ENCODE measurements around the gene EFCAB6.

Gene EFCAB6

GRCh38 chr22:43744700-43745410 lies 67.2 kb downstream of the EFCAB6 start:
- no peak for DNase-seq (ENCODE audit: low read depth)

- DNase-seq (ENCODE audit: low read depth), result no peak
These were observed 68.0 kb downstream of the EFCAB6 start for GRCh38 chr22:43743929-43744643.

- no peak for DNase-seq (ENCODE audit: low read depth)
These were observed 69.0 kb downstream of the EFCAB6 start for GRCh38 chr22:43743131-43743530.

GRCh38 chr22:43742154-43742950 lies 69.8 kb downstream of the EFCAB6 start:
- DNase-seq (ENCODE audit: low read depth), result no peak

GRCh38 chr22:43740587-43741270 lies 71.4 kb downstream of the EFCAB6 start:
- no peak for DNase-seq (ENCODE audit: low read depth)

- no peak for DNase-seq (ENCODE audit: low read depth)
These were observed 72.2 kb downstream of the EFCAB6 start for GRCh38 chr22:43739851-43740379.

- no peak for DNase-seq (ENCODE audit: low read depth)
These were observed 74.8 kb downstream of the EFCAB6 start for GRCh38 chr22:43737150-43737828.

GRCh38 chr22:43736651-43737050 lies 75.5 kb downstream of the EFCAB6 start:
- no peak for DNase-seq (ENCODE audit: low read depth)

GRCh38 chr22:43734370-43735150 lies 77.5 kb downstream of the EFCAB6 start:
- DNase-seq (ENCODE audit: low read depth), result no peak

GRCh38 chr22:43733138-43733537 lies 79.0 kb downstream of the EFCAB6 start:
- no peak for DNase-seq (ENCODE audit: low read depth)

GRCh38 chr22:43731988-43732387 lies 80.1 kb downstream of the EFCAB6 start:
- DNase-seq (ENCODE audit: low read depth), result no peak

GRCh38 chr22:43726964-43727543 lies 85.1 kb downstream of the EFCAB6 start:
- no peak for DNase-seq (ENCODE audit: low read depth)

- DNase-seq (ENCODE audit: low read depth), result no peak
These were observed 85.8 kb downstream of the EFCAB6 start for GRCh38 chr22:43726322-43726721.

- no peak for DNase-seq (ENCODE audit: low read depth)
These were observed 88.3 kb downstream of the EFCAB6 start for GRCh38 chr22:43723816-43724215.

- no peak for DNase-seq (ENCODE audit: low read depth)
These were observed 89.7 kb downstream of the EFCAB6 start for GRCh38 chr22:43722444-43722843.

GRCh38 chr22:43720716-43721115 lies 91.4 kb downstream of the EFCAB6 start:
- DNase-seq (ENCODE audit: low read depth), result no peak

GRCh38 chr22:43714104-43714503 lies 98.0 kb downstream of the EFCAB6 start:
- no peak for DNase-seq (ENCODE audit: low read depth)

- DNase-seq (ENCODE audit: low read depth), result no peak
These were observed 100.4 kb downstream of the EFCAB6 start for GRCh38 chr22:43711681-43712080.

GRCh38 chr22:43707648-43708047 lies 104.5 kb downstream of the EFCAB6 start:
- no peak for DNase-seq (ENCODE audit: low read depth)
